Skin of body (tissue), 2 donors: ENCODE measurements around the gene AK5. TPM values are rescaled to one million over a fixed set of nuclear protein-coding genes. Genes with fewer than 3 reads are reported as not detected.

ENCODE experiments used
- DNase-seq: peaks from one replicate; lab custom pipeline; 2025; lab: John Stamatoyannopoulos, UW
- total RNA-seq: library from RNA; depleted of rRNA; stranded (reverse); fragments of >200 nt; gene quantifications from one replicate; pipeline ENCODE4 v1.2.3, GENCODE V29; 2014

Gene AK5
- total RNA-seq, 1 donor from 2014 or later: 6.4 TPM

DNA sequence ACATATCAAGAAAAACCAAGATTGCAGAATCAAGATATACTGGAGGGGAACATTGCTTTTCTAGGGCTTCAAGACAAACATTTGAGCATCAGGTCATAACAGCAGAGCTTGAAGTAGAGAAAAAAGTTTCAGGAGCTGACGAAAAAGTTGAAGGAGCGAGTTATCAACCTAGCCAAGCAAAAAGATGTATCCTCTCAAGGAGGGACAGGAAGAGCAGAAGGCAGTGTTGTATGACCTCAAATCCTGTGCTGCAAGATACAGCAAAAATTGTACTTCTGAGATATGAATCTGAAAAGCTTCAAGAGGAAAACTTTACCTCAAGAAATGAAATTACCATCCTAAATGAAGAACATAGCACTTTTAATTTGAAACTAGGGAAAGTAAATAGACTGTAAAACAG is 153.1 kb downstream of the AK5 start:
- no peak for DNase-seq

DNA sequence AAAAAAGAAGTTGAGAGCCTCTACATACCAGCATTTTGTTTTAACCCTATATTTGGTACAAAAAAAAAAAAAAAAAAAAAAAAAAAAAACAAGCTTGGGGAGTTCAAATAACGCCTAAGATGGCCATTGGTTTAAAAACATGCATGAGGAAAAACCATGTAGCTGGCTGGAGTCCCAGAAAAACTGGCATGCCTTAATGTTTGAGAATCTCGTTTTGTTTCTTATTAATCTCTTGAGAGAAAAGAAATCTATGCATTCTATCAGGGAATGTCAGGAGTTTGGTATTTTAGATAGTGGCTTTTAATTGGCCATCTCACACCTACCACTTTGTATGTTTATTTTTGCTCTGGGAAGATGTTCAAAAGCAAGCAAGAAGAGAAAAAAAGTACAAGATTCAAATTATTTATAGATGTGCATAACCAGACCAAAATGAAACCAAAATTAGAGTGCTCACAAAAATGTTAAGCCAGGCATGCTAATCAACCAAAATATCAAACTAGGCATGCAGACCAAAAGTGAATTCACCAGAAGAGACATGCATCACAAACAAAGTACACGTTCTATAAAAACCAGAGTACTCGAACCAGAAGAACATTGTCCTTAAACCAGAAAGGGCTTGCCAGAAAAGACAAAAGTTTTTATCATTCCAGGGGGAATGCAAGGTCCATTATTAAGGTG is 156.6 kb downstream of the AK5 start:
- DNase-seq: peak; percentile 45

DNA sequence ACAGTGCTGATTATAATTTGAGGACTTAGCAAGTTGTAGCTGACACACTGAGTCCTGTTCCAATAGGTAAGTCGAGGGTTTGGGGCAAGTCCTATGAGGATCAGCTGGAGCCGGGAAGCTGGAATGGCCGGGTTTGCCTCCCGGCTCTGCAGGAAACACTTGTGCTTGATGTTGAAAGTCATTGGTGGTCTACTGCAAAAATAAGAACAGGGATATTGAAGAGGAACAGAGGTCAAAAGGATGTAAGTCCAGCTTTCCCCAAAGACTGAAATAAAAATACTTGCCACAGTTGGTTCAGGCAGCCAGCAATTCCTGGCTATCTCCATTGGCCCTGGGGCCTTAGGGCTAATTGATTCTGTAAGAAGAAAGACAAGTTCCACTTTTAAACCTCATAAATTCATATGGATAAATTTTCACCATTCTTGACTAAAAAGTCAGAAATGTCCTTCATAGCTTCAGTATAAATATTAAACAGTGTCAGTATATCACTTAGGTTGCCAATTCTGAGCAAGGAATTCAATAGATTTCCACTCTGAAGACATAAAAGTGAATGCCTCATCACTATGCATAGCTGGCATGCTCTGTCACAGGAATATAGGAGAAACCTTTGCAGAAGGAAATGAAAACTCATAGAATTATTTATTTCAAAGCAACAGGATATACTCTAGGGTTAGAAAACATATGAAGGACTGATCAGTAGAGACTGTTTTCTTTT is 165.2 kb downstream of the AK5 start:
- DNase-seq: no peak

DNA sequence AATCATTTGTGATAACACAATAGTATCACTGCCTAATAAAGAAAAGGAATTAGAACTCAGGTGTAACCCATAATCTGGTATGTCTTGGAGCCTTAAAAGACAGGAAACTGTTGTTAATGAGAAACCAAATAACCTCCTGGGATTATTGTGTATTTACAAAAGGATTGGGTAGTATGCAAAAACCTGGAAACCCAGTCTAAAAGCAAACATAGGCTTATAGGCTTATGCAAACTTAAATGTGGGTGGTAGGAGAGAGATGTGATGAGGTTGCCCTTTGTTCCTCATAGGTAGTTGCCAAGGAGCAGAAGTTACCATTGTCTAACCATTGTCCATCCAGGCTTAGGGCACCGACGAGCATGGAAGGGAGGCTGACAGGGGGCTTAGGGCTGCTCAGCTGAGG is 165.8 kb downstream of the AK5 start:
- no peak for DNase-seq

DNA sequence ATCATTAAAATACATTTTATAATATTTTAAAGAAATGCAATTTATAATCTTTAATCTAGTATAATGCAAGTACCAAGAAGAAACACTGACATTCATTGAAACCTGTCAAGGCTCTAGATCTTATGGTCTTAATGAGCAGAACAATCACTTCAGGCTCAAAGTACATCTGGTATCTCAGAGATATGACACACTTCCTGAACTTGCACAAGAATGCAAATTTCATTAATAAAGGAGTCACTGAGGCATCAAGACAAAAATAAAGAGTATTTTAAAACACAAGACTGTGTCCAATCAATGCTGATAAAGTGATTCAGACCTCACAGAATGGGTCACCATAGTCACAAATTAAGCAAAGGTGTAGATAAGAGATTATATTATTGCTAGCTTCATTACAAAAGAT is 178.1 kb downstream of the AK5 start:
- DNase-seq: no peak

DNA sequence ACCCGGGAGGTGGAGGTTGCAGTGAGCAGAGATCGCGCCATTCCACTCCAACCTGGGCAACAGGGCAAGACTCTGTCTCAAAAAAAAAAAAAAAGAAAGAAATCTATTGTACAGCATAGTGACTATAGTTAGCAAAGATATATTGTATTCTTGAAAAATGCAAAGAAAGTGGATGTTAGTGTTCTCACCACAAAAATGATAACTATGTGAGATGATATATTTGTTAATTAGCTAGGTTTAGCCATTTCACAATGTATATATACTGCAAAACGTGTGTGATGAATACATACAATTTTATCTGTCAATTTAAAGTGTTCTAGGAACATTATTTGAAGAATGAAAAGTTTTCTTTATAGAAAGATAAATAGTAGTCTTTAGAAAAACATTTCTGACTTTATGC is 179.9 kb downstream of the AK5 start:
- no peak for DNase-seq

DNA sequence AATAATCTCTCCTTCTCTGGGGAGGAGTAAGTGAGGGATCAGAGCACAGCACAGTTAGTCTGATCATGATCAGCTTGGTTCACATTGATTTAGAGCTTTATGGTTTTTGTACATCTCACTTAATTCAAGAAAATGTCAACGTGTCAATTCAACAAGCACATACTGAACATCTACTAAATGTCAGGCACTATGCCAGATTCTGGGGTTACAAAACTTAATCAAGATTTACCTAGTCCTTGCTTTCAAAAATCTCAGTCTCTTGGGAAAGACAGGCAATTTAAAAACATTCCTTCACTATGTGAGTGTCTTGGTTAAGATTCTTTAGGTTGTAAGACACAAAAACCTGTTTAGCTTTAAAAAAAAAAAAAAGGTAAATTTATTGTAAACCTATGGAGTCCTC is 181.4 kb downstream of the AK5 start:
- DNase-seq: no peak

DNA sequence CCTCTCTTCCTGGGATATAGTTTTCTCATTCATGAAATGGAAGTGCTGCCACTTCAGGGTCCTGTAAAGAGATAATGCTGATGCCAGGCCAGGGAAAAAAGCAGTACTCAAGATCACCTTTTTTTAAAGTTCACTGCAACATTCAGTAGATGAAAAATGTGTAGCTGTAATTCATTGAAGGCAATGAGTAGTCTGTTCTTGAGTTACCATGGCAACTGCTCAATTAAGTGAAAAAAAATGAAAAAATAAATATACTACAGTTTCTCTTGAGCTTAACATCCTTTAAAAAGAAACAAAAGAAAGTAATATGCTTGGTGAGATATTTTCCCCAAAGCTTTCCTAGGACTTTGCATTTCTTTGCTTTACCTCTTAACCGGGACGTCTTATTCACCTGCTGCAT is 183.3 kb downstream of the AK5 start:
- DNase-seq: no peak

DNA sequence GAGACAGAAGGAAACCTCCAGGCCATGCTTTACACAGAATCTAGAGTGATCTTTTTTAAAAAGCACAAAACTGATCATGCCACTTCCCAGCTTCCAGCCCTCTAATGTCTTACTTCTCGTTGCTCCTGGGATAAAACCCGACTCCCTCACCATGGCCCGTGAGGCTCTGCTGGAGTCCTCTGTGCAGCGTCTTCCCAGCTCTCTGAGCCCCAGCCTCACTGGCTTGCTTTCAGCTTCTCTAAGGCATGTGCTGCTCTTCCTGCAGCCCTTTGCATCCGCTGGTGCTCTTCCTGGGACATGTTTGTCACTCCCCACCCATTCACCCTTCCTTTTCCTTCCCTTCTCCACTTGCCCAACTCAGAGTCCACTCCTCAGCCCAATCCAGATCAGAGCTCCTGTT is 184.1 kb downstream of the AK5 start:
- DNase-seq: no peak

DNA sequence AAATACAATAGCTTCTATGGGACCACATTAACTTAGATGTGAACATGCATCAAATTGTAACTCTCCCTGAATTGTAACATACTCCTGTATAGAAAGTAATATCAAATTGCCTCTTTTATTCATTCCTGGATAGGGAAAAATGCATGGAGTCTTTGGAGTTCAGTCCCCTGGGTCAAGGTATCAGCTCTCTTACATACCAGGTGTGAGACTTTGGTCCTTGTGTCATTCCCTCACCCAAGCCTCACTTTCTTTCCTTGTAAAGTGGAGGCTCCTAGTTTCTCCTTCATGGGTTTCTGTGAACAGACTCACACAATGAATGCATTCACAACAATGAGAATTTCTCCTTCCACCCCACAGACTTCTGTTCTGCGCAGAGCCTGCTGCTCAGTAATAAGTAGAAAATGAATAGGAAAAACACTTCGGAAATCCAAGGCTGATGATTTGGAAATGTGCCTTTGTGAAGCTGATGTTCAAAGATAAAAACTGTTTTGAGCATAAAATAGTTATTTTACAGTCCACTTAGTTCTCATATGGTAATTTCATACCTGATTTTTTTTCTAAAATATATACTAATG is 185.3 kb downstream of the AK5 start:
- DNase-seq: no peak

DNA sequence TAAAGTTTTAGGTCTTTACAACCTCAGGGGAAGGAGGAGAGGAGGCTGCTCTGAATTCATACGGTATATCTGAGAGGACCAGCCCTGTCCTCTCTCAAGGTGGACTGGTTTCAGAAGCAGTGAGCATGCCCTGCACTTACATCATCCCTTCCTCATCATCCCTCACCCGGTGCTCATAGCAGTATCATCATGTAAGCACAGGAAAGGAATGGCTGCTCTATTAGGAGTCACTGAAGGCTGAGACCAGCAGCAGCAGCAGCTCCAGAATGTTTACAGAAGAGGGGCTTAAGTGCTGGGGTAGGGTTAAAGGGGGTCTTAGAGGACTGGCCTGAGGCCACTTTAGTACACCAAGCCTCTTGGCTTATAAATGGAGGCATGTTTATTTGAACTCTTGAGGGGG is 185.9 kb downstream of the AK5 start:
- no peak for DNase-seq

DNA sequence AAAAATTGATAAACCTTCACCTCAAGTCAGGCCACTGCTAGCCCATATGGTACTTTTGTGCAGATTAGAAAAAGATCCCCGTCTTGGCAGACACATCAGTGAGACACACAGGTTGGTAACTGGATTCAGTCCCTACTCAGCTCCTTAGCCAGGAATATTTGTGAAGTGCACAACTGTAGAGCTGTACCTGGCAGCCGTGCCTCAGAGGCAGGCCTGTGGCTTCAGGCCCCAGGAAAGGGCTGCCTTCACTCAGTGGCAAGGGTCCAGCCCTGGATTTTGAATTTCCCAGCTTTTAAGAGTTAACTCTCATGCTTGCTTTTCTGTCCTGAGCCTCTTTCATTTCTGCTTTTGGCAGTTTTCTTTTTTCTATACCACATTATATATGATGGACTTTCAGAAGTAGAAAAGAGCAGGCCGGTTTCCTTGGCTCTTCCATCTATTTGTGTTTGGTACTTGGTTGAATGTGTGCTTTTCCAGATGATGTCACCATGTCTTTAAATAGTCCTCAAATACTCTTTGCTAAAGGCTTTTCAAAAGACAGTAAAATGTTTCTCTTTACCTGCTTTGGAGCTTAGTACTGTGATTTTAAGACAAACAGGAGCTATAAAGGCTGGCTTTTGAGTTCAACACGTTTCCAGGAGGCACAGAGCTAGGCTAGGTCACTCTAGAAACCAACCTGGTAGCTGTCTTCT is 186.6 kb downstream of the AK5 start:
- DNase-seq: no peak

DNA sequence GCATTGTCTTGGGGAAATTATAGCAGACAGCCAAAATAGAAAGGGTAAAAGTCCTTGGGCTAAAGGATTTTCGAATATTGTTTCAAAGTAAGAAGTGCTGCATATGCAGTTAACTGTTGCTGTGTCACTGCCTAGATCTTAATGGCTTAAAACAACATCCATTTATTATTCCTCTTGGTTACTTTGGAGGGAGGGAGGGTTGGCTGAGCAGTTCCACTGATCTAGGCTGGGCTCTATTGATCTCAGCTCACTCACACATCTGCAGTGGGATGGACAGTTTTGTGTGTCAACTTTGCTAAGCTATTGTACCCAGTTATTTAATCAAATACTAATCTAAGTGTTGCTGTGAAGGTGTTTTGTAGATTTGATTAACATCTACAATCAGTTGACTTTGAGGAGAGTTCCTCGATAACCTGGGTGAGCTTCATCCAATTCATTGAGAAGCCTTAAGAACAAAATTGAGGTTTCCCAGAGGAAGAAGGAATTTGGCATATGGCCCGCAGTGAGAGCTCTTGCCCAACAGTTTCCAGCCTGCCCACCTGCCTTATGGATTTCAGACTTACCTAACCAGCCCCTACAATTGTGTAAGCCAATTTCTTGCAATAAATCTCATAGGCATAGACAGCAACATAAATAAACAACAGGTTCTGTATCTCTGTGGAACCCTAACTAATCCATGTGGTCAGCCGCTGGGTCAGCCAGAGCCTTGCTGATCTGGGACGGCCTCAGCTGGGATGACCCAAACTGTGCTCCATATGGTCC is 187.3 kb downstream of the AK5 start:
- DNase-seq: no peak

DNA sequence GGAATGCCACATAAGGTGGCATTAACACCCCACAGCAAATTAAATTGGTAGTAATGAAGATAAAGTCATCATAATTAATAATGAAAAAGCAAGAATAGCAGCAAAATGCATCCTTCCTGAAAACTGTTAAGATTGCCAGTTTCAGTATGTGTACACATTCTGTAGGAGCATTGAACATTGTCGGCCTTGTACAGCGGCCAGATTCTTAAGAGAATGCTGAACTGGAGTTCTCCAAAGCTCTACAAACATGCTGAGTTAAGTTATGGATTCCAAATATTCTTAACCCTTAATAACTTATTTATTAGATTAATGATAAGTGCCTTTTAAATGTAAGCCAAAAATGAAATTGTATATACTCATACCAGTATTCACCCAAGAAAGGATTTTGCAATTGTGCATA is 189.9 kb downstream of the AK5 start:
- no peak for DNase-seq

DNA sequence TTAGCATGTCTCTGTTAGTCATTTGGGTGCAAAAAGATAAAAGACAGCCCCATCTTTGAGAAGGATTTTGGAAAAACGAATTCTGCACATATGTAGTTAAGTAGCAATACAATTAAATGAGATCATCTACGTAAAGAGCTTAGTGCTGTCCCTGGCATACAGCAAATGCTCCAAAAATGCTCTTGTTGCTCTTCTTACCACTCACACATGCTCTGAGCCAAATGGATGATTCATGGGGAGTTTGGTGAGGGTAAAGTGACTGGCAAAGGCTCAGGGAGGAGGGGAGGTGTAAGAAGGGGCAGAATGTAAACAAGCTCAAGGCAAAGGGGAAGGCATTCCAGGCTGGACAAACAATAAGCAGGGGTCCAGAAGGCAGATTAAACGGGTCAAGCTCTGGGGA is 191.9 kb downstream of the AK5 start:
- DNase-seq: no peak

DNA sequence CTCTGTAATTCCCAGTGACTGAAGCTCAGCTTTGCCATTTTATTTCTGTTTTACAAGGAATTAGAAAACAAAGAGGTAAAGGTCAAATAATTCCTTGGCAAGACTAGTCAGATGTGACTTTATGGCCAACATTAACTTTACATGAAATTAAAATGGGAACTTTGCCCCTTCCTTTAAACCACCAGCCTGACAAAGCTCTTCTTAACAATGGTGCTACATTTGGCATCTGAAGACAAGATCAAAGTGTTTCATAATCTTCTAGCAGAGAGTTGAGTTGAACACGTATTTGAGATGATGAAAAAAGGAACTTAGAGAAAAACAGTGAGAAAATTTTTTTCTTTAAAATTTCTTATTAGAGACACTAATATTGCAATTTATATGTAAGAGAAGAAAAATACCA is 193.8 kb downstream of the AK5 start:
- no peak for DNase-seq

DNA sequence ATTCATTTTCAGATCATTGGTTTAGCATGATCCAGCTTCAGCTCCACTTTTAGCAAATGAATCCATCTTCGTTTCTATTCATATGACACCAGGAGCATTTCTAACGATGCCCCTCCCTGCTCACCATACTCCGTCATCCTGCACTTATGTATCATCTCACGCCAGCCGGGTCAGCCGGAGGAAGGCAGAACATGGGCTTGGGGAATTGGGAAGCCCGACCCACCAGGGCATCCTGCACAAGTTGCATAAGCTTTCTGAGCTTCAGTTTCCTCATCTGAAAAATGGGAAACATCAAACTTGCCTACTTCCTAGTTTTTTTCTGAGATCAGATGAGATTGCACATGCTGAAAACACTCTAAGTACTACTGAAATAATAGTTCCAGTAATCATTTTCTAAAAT is 194.7 kb downstream of the AK5 start:
- no peak for DNase-seq

DNA sequence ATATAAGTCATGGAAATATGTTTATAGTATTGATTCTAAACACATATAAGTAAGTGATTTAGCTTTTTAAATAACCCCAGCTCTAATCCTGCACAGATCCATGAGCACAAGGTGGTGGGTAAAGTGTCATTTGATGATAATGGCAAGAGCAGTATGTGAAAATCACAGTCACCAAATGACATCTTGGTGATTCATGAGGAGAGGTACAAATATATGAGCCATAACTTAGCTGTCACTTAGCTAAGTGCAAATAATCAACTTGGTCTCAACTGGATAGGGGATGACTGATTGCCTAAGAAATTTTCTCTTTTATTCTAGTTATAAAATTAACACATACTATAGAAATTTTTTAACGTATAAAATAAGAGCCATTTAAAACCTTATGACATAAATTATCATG is 202.5 kb downstream of the AK5 start:
- DNase-seq: no peak

DNA sequence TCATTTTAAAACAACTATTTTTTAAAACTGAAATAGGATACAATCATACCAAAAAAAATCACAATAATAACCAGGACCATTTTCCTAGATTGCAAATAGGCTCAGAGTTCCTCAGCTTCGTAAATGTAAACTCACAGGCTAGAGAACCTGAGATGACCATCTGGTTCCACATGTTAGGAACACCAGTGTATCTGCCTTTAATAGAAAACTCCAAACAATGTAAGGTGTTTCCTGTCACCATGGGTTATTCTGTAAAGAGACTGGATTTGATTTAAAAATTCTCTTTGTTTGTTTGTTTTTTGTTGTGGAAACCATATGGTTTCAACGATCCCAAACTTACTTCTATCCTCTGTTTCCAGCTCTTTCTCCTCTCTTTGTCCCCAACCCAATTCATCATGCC is 203.1 kb downstream of the AK5 start:
- DNase-seq: no peak

DNA sequence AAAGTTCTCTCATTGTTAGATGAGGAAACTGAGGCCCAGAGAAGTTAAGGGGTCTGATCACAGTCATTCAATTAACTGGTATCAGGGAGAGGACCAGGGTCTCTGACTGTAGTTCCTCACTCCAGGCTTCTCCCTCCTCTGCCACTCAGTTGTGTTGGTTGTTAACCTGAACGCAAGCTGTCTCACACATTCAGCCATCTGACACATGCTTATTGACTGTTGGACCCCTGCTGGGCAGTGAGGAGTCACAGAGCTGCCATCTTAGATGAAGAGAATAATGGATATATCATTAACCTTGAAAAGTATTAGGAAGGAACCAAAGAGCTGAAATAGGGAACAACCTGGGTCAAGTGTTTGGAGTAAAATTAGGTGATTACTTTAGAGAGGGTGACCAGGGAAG is 205.8 kb downstream of the AK5 start:
- no peak for DNase-seq

DNA sequence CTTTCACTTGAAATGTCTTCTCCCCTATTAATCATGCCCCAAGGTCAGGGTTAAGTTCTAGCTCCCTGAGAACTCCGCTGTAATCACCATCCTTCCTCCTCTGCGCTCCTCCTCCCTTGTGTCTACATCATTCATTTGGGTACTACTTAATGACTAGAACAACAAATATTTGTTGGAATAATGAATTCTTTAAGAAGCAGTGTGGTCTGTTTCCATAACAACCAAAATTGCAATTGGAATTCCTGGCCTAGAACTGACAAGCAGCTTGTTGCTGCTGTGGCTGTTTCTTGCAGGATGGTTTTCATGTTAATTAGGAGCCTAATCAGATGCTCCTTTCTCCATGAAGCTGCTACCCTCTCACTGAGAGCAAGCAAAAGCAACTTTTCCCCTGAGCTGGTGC is 208.1 kb downstream of the AK5 start:
- no peak for DNase-seq

DNA sequence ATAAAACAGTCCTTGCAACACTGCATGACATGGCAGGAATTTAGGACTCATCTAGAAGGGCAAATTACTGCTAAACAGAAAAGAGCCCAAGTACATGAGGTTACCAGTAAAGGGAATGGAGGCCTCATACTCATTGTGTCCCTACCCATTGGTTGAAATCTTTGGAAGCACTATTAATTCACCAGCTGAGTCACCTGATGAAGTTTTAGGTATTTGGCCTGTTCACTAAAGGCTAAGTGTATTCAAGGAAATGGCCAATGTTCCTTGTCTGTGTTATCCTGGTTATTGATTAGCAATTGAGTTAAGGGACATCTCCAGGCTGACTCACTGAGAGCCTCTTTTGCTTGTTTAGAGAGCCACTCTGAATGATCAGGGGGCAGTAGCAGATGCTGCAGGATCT is 212.2 kb downstream of the AK5 start:
- DNase-seq: no peak
